Naive thymus-derived CD4-positive, alpha-beta T cell (primary cell): ENCODE measurements around the gene LRRC32. TPM values are rescaled to one million over a fixed set of nuclear protein-coding genes. Genes with fewer than 3 reads are reported as not detected.

Experiments used
- ATAC-seq: fragments of 150-1000 bp; cut with Tn5 transposase; 2 replicates; pipeline ENCODE4 v1.10.0; 2021; ENCODE audit warnings: mild to moderate bottlenecking, moderate library complexity
- CTCF ChIA-PET: fragments of 350-600 bp; sonication (Branson Sonifier 250); formaldehyde crosslinking; loops from one replicate; lab custom pipeline; 2021; ENCODE audit warnings: antibody characterized with exemption; lab: Charles Lee
- POLR2A ChIA-PET: fragments of 350-600 bp; sonication (Branson Sonifier 250); formaldehyde crosslinking; loops from one replicate; lab custom pipeline; 2021; ENCODE audit warnings: antibody characterized with exemption, inconsistent platforms; lab: Charles Lee
- DNase-seq, 9 donors: peaks; one replicate each; pipeline versions ENCODE4 v3.0.0 to v3.0.0-alpha.2; 2020 to 2022; ENCODE audit warnings: mixed read lengths in 1 of 9
- H3K27ac ChIP-seq: one replicate; pipeline ENCODE4 v1.7.0; 2013; ENCODE audit warnings: mild to moderate bottlenecking, low read depth, low read length, moderate library complexity
- H3K27me3 ChIP-seq, 2 donors: one replicate each; pipeline ENCODE4 v1.7.0; 2013; ENCODE audit warnings: low read length in 2 of 2, mild to moderate bottlenecking in 2 of 2, moderate library complexity in 2 of 2; ENCODE audit not compliant: control insufficient read depth in 2 of 2, insufficient read depth in 2 of 2
- H3K36me3 ChIP-seq, 3 experiments: 1 replicate in 2 of 3; 2 replicates in 1 of 3; pipeline ENCODE4 v1.7.0; 2013; ENCODE audit warnings: low read length in 3 of 3, mild to moderate bottlenecking in 3 of 3, moderate library complexity in 1 of 3; ENCODE audit not compliant: insufficient read depth in 3 of 3, control insufficient read depth in 2 of 3
- H3K4me1 ChIP-seq, 2 donors: one replicate each; pipeline ENCODE4 v1.7.0; 2013; ENCODE audit warnings: low read length in 2 of 2, mild to moderate bottlenecking in 2 of 2, moderate library complexity in 1 of 2; ENCODE audit not compliant: control insufficient read depth in 2 of 2, insufficient read depth in 2 of 2
- H3K4me3 ChIP-seq: 2 replicates; pipeline ENCODE4 v1.7.0; 2013; ENCODE audit warnings: mild to moderate bottlenecking, low read length
- H3K9me3 ChIP-seq, 3 experiments: 1 replicate in 2 of 3; 2 replicates in 1 of 3; pipeline ENCODE4 v1.7.0; 2013; ENCODE audit warnings: low read length in 3 of 3; ENCODE audit not compliant: control insufficient read depth in 2 of 3
- H3K27ac Mint-ChIP-seq, 9 donors: one replicate each; pipeline ENCODE4 v1.8.0; 2020 to 2022; ENCODE audit warnings: mixed read lengths in 9 of 9, mild to moderate bottlenecking in 8 of 9, moderate library complexity in 5 of 9, inconsistent platforms in 2 of 9
- H3K27me3 Mint-ChIP-seq, 5 donors: one replicate each; pipeline ENCODE4 v1.8.0; 2021 to 2022; ENCODE audit warnings: mixed read lengths in 5 of 5, mild to moderate bottlenecking in 1 of 5
- H3K36me3 Mint-ChIP-seq, 5 donors: one replicate each; pipeline ENCODE4 v1.8.0; 2020 to 2022; ENCODE audit warnings: mixed read lengths in 5 of 5, mild to moderate bottlenecking in 3 of 5, inconsistent platforms in 1 of 5
- H3K4me1 Mint-ChIP-seq, 7 donors: one replicate each; pipeline ENCODE4 v1.8.0; 2020 to 2022; ENCODE audit warnings: mixed read lengths in 7 of 7, mild to moderate bottlenecking in 3 of 7, inconsistent platforms in 1 of 7
- H3K4me3 Mint-ChIP-seq, 10 donors: one replicate each; pipeline ENCODE4 v1.8.0; 2020 to 2022; ENCODE audit warnings: mild to moderate bottlenecking in 10 of 10, mixed read lengths in 10 of 10, moderate library complexity in 6 of 10, inconsistent platforms in 2 of 10
- H3K9me3 Mint-ChIP-seq, 11 donors: one replicate each; pipeline ENCODE4 v1.8.0; 2020 to 2022; ENCODE audit warnings: mixed read lengths in 11 of 11, mild to moderate bottlenecking in 4 of 11, inconsistent platforms in 1 of 11, moderate library complexity in 1 of 11
- intact Hi-C, 2 donors: fragments of 100-400 bp; cut with micrococcal nuclease; formaldehyde crosslinking; loops; one replicate each; pipeline ENCODE4 v1.15.1; 2023
- polyA plus RNA-seq, 2 donors: library from polyadenylated mRNA; unstranded; fragments of 300-500 nt; fragmentation: Illumina TruSeq; gene quantifications; one replicate each; pipeline ENCODE4 v1.2.3, GENCODE V29; 2021
- total RNA-seq, 6 experiments: library from RNA in 5 of 6; stranded (reverse) in 5 of 6; gene quantifications; 1 replicate in 5 of 6; 2 replicates in 1 of 6; pipeline ENCODE4 v1.2.3 and lab custom pipeline; 2021 to 2026

LRRC32 gene
- total and polyA plus RNA-seq, 7 experiments from 2014 or later = 0.08 to 4.5 (median 0.61) TPM; not detected in 3

- H3K27me3 Mint-ChIP-seq = no peaks in the 10 kb centered on the region
These were observed 43.9 kb upstream of the LRRC32 start for GRCh38 chr11:76714493-76714892.

GRCh38 chr11:76713499-76713898 lies 43.0 kb upstream of the LRRC32 start:
- Mint-ChIP-seq H3K4me1 (peaks cover 0 to 1% (median 0%) of the 10 kb centered on the region in 7 donors), H3K27ac (no peak overlapping the region), H3K27me3 (no peaks in the 10 kb centered on the region), H3K4me3 (no peak overlapping the region), H3K9me3 (no peaks in the 10 kb centered on the region), H3K36me3 (no peaks in the 10 kb centered on the region)
- intact Hi-C loops = no loop called here
- POLR2A ChIA-PET = no interaction called here
- CTCF ChIA-PET = no interaction called here
- H3K4me1 ChIP-seq = no peaks in the 10 kb centered on the region
- no peak overlapping the region for H3K4me3 ChIP-seq
- no peaks in the 10 kb centered on the region for H3K27me3 ChIP-seq
- no peak for ATAC-seq
- no peaks in the 10 kb centered on the region for H3K9me3 ChIP-seq
- DNase-seq = no peak
- H3K27ac ChIP-seq = no peak overlapping the region
- no peaks in the 10 kb centered on the region for H3K36me3 ChIP-seq

More at GRCh38 chr11:76714493-76714892, 43.9 kb upstream of the LRRC32 start:
- ATAC-seq (no peak), DNase-seq (no peak)
- Mint-ChIP-seq H3K9me3 (no peaks in the 10 kb centered on the region), H3K27ac (peak overlapping the region in 1 of 9 donors; percentile 0), H3K4me3 (no peak overlapping the region), H3K4me1 (peaks cover 0 to 1% (median 0%) of the 10 kb centered on the region in 7 donors), H3K36me3 (no peaks in the 10 kb centered on the region)
- H3K4me3 ChIP-seq = no peak overlapping the region
- no peaks in the 10 kb centered on the region for H3K36me3 ChIP-seq
- H3K27me3 ChIP-seq = no peaks in the 10 kb centered on the region
- ChIA-PET POLR2A (no interaction called here), CTCF (no interaction called here)
- intact Hi-C loops = no loop called here
- no peak overlapping the region for H3K27ac ChIP-seq
- H3K4me1 ChIP-seq = no peaks in the 10 kb centered on the region
- H3K9me3 ChIP-seq = no peaks in the 10 kb centered on the region

- intact Hi-C loops = no loop called here
- no peaks in the 10 kb centered on the region for H3K4me1 ChIP-seq
- H3K4me3 Mint-ChIP-seq = no peak overlapping the region
- ATAC-seq = no peak
- H3K4me3 ChIP-seq = no peak overlapping the region
- DNase-seq = no peak
- no peaks in the 10 kb centered on the region for H3K9me3 Mint-ChIP-seq
- H3K27ac ChIP-seq = no peak overlapping the region
- POLR2A ChIA-PET = no interaction called here
- peaks cover 0 to 1% (median 0%) of the 10 kb centered on the region in 7 donors for H3K4me1 Mint-ChIP-seq
- no peaks in the 10 kb centered on the region for H3K36me3 ChIP-seq
- H3K27me3 ChIP-seq = no peaks in the 10 kb centered on the region
- CTCF ChIA-PET = no interaction called here
- peaks cover 0 to 5% (median 0%) of the 10 kb centered on the region in 5 donors for H3K27me3 Mint-ChIP-seq
- H3K9me3 ChIP-seq = no peaks in the 10 kb centered on the region
- no peaks in the 10 kb centered on the region for H3K36me3 Mint-ChIP-seq
- no peak overlapping the region for H3K27ac Mint-ChIP-seq
These were observed 41.6 kb upstream of the LRRC32 start for GRCh38 chr11:76712125-76712524.

- Histone ChIP-seq H3K27me3 (no peaks in the 10 kb centered on the region), H3K36me3 (no peaks in the 10 kb centered on the region), H3K4me3 (no peak overlapping the region), H3K4me1 (no peaks in the 10 kb centered on the region), H3K27ac (no peak overlapping the region), H3K9me3 (no peaks in the 10 kb centered on the region)
- ATAC-seq = no peak
- peaks cover 0 to 1% (median 0%) of the 10 kb centered on the region in 7 donors for H3K4me1 Mint-ChIP-seq
- intact Hi-C loops = no loop called here
- peaks cover 0 to 8% (median 0%) of the 10 kb centered on the region in 5 donors for H3K36me3 Mint-ChIP-seq
- POLR2A ChIA-PET = no interaction called here
- H3K4me3 Mint-ChIP-seq = no peak overlapping the region
- H3K27me3 Mint-ChIP-seq = peaks cover 0 to 5% (median under 1%) of the 10 kb centered on the region in 5 donors
- H3K9me3 Mint-ChIP-seq = peaks cover 0 to 14% (median 0%) of the 10 kb centered on the region in 11 donors
- CTCF ChIA-PET = no interaction called here
- H3K27ac Mint-ChIP-seq = no peak overlapping the region
- DNase-seq = no peak
These were observed 39.2 kb upstream of the LRRC32 start for GRCh38 chr11:76709756-76710155.

- Histone ChIP-seq H3K36me3 (no peaks in the 10 kb centered on the region), H3K27me3 (no peaks in the 10 kb centered on the region), H3K9me3 (no peaks in the 10 kb centered on the region), H3K27ac (no peak overlapping the region), H3K4me1 (no peaks in the 10 kb centered on the region), H3K4me3 (no peak overlapping the region)
- peaks cover 0 to 10% (median 4%) of the 10 kb centered on the region in 5 donors for H3K27me3 Mint-ChIP-seq
- H3K9me3 Mint-ChIP-seq = peaks cover 0 to 19% (median 0%) of the 10 kb centered on the region in 11 donors
- ChIA-PET CTCF (no interaction called here), POLR2A (no interaction called here)
- H3K4me3 Mint-ChIP-seq = no peak overlapping the region
- peaks cover 0 to 1% (median 0%) of the 10 kb centered on the region in 7 donors for H3K4me1 Mint-ChIP-seq
- intact Hi-C loops = no loop called here
- ATAC-seq (no peak), DNase-seq (no peak)
- peaks cover 0 to 12% (median 0%) of the 10 kb centered on the region in 5 donors for H3K36me3 Mint-ChIP-seq
- H3K27ac Mint-ChIP-seq = no peak overlapping the region
These were observed 38.6 kb upstream of the LRRC32 start for GRCh38 chr11:76708972-76709660.

GRCh38 chr11:76707293-76707825 lies 36.8 kb upstream of the LRRC32 start:
- H3K27ac ChIP-seq = no peak overlapping the region
- ChIA-PET POLR2A (no interaction called here), CTCF (interaction anchor here (0.8 kb wide), 1 partner anchor 14 kb away, joined by 3 read pairs; no protein-coding TSS in a partner anchor)
- intact Hi-C loops = no loop called here
- peaks cover 4 to 12% (median 9%) of the 10 kb centered on the region in 5 donors for H3K27me3 Mint-ChIP-seq
- ATAC-seq = no peak
- H3K27me3 ChIP-seq = no peaks in the 10 kb centered on the region
- DNase-seq = no peak
- no peak overlapping the region for H3K4me3 Mint-ChIP-seq
- peaks cover 0 to 19% (median 0%) of the 10 kb centered on the region in 11 donors for H3K9me3 Mint-ChIP-seq
- H3K4me1 ChIP-seq = no peaks in the 10 kb centered on the region
- H3K4me3 ChIP-seq = no peak overlapping the region
- no peak overlapping the region for H3K27ac Mint-ChIP-seq
- H3K36me3 ChIP-seq = no peaks in the 10 kb centered on the region
- peaks cover 0 to 12% (median 0%) of the 10 kb centered on the region in 5 donors for H3K36me3 Mint-ChIP-seq
- H3K4me1 Mint-ChIP-seq = peaks cover 0 to 1% (median 0%) of the 10 kb centered on the region in 7 donors
- no peaks in the 10 kb centered on the region for H3K9me3 ChIP-seq
